ENCODE measurements around the gene GTF3C5. TPM values are rescaled to one million over a fixed set of nuclear protein-coding genes. Genes with fewer than 3 reads are reported as not detected.
"Not testable (repeated sequence)": the region's sequence is repeated elsewhere in the genome, so short reads cannot be mapped to it uniquely, and the experiment has no call there.

Gene GTF3C5
- total RNA-seq, 2 experiments from 2014 or later: 89.3 to 95.7 TPM

DNA sequence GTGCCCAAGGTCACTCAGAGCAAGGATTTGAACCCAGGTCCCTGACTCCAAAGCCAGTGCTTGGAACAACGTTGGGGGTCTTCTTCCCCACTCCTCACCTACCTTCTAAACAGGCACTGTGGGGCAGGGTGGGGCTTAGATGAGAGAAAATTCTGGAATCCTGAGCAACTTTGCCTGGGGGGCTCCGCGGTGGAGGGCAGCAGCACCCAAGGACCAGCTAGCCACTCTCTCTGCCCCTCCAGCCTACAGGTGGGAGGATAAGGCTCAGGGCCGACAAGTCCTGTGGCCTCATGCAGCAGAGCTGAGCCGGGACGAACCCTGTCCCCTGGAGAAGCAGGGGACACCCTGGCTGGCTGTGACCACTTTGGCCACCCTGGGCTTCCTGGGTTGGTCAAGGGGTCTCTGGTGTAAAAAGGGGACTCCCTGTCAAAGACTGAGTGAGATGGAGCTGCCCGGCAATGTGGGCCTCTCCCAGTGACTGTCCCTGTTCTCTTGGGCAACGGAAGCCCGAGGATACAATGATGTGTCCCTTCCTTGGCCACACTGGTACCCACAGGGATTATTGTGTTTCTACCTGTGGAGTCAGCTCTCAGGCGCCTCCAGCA lies 57.5 kb downstream of the GTF3C5 start:
- H3K9me3 Mint-ChIP-seq (ENCODE audit: insufficient read depth): no peaks in the 10 kb centered on the region
- H3K4me1 Mint-ChIP-seq (ENCODE audit: low read depth): peaks cover 2% of the 10 kb centered on the region
- no peak overlapping the region for H3K4me3 Mint-ChIP-seq
- DNase-seq (no peak), ATAC-seq (no peak)
- no peaks in the 10 kb centered on the region for H3K36me3 Mint-ChIP-seq (ENCODE audit: low read depth)
- no peaks in the 10 kb centered on the region for H3K27me3 Mint-ChIP-seq (ENCODE audit: low read depth)
- no peak overlapping the region for H3K27ac Mint-ChIP-seq
- ChIA-PET CTCF (no interaction called here), POLR2A (no interaction called here)

DNA sequence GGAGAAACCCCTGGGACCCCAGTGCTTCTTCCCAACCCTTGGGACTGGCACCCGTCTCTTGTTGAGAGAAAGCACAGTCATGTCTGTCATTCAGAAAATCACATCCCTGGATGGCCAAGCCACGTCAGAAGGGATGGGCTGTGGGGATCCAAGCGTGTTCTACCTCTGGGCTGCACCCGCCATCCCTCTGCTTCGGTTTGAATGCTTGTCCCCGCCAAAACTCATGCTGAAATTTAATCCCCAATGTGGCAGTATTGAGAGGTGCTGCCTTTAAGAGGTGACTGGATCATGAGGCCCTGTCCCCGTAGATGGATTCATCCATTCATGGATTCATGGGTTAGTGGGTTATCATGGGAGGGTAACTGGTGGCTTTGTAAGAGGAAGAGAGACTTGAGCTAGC lies 58.0 kb downstream of the GTF3C5 start:
- ATAC-seq (no peak), DNase-seq (no peak)
- H3K9me3 Mint-ChIP-seq (ENCODE audit: insufficient read depth): no peaks in the 10 kb centered on the region
- H3K4me3 Mint-ChIP-seq: no peak overlapping the region
- no peak overlapping the region for H3K27ac Mint-ChIP-seq
- H3K4me1 Mint-ChIP-seq (ENCODE audit: low read depth): peaks cover 2% of the 10 kb centered on the region
- CTCF ChIA-PET: no interaction called here
- no peaks in the 10 kb centered on the region for H3K36me3 Mint-ChIP-seq (ENCODE audit: low read depth)
- POLR2A ChIA-PET: no interaction called here
- H3K27me3 Mint-ChIP-seq (ENCODE audit: low read depth): no peaks in the 10 kb centered on the region

DNA sequence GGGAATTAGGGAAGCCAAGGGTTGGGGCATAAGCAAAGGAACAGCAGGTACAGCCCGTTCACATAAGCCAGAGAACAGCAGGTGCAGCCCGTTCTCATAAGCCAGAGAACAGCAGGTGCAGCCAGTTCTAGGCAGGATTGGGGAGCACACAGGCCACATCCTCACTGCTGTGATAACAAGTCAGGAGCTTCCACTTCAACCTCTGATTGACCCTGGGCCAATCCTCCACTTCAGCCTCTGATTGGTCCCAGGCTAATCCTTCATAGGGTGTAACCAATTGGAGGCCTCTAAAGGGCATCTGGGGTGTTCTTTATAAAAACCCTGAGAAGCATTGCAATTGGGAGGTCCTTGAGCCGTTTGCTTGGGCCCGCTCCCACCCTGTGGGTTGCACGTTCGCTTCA lies 58.5 kb downstream of the GTF3C5 start:
- POLR2A ChIA-PET: no interaction called here
- Mint-ChIP-seq H3K4me1 (ENCODE audit: low read depth) (peaks cover 2% of the 10 kb centered on the region), H3K9me3 (ENCODE audit: insufficient read depth) (no peaks in the 10 kb centered on the region), H3K27me3 (ENCODE audit: low read depth) (no peaks in the 10 kb centered on the region), H3K4me3 (no peak overlapping the region), H3K27ac (no peak overlapping the region), H3K36me3 (ENCODE audit: low read depth) (no peaks in the 10 kb centered on the region)
- peak; percentile 55 for ATAC-seq
- no peak for DNase-seq
- CTCF ChIA-PET: interaction anchor here (1.5 kb wide), 1 partner anchor 55 kb away, joined by 4 read pairs; no protein-coding TSS in a partner anchor

DNA sequence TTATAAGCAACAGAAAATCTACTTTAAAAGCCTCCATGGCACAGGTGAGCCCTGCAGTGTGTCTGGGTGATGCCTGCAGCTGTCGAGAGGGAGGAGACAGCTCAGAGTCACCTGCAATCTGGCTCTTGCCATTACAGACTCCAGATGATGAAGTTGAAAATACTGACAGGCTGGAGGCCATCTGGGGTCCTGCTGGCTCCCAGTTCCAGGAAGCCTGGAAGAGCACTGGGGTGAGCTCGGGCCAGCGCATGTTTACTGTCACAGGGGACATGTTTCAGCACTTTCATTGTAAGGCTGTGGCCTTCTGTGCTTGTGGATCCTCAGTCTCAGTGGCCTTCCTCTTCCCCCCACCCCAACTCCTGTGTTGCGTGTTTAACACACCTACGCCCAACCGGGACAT lies 59.4 kb downstream of the GTF3C5 start:
- H3K27me3 Mint-ChIP-seq (ENCODE audit: low read depth): no peaks in the 10 kb centered on the region
- no peak for ATAC-seq
- H3K4me3 Mint-ChIP-seq: no peak overlapping the region
- H3K4me1 Mint-ChIP-seq (ENCODE audit: low read depth): peaks cover 2% of the 10 kb centered on the region
- peaks cover 3% of the 10 kb centered on the region for H3K9me3 Mint-ChIP-seq (ENCODE audit: insufficient read depth)
- peaks cover 3% of the 10 kb centered on the region for H3K36me3 Mint-ChIP-seq (ENCODE audit: low read depth)
- H3K27ac Mint-ChIP-seq: no peak overlapping the region
- no peak for DNase-seq
- ChIA-PET CTCF (interaction anchor here (1.5 kb wide), 1 partner anchor 54 kb away, joined by 4 read pairs; no protein-coding TSS in a partner anchor), POLR2A (no interaction called here)

DNA sequence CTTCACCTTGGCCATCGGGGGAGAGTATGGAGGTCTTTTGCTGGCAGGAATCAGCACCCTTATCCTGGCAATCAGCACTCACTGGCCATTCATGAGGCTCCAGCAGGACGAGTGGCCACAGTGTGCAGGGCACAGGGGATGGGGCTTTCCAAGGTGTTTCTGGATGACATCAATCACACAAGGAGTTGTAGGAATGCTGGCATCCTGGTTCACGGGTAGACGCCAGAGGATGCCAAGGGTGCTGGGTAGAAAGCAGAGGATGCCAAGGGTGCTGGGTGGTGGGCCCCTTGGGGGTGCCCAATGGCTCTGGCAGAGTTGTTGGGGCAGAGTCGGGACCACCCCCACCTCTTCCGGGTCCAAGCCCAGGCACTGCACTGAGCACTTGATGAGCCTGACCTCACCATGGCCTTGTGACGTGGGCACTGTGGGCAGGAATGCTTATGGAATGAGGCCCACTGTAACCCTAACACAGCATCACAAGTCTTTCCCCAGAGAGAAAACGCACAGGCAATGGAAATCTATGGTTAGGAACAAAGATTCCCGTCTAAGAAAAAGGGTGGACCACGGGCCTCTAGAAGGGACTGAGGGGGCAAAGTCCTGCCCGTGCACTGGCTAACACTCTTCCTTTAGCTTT lies 60.1 kb downstream of the GTF3C5 start:
- CTCF ChIA-PET: interaction anchor here (1.1 to 1.8 kb wide), 4 partner anchors 21 to 54 kb away, joined by 3 to 8 read pairs (median 4); no protein-coding TSS in a partner anchor
- POLR2A ChIA-PET: no interaction called here
- H3K27ac Mint-ChIP-seq: no peak overlapping the region
- ATAC-seq: no peak
- no peaks in the 10 kb centered on the region for H3K27me3 Mint-ChIP-seq (ENCODE audit: low read depth)
- no peak overlapping the region for H3K4me3 Mint-ChIP-seq
- H3K9me3 Mint-ChIP-seq (ENCODE audit: insufficient read depth): peaks cover 5% of the 10 kb centered on the region
- peaks cover 2% of the 10 kb centered on the region for H3K4me1 Mint-ChIP-seq (ENCODE audit: low read depth)
- peaks cover 8% of the 10 kb centered on the region for H3K36me3 Mint-ChIP-seq (ENCODE audit: low read depth)
- DNase-seq: no peak

DNA sequence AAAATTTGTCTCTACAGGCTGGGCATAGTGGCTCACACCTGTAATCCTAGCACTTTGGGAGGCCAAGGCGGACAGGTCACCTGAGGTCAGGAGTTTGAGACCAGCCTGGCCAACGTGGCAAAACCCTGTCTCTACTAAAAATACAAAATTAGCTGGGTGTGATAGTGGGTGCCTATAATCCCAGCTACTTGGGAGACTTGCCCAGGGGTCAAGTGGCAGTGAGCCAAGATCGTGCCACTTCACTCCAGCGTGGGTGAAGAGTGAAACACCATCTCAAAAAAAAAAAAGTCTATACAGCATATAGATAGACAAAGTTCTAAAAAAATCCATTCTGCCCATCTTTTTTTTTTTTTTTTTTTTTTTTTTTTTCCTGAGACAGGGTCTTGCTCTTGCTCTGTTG lies 63.6 kb downstream of the GTF3C5 start:
- CTCF ChIA-PET: interaction anchor here (0.8 to 4.2 kb wide), 6 partner anchors 8 to 72 kb away, joined by 3 to 21 read pairs (median 3); no protein-coding TSS in a partner anchor
- DNase-seq; POLR2A ChIA-PET; H3K27ac Mint-ChIP-seq; H3K4me3 Mint-ChIP-seq; ATAC-seq; H3K27me3 Mint-ChIP-seq (ENCODE audit: low read depth); H3K4me1 Mint-ChIP-seq (ENCODE audit: low read depth): not testable (repeated sequence)
- Mint-ChIP-seq H3K9me3 (ENCODE audit: insufficient read depth) (peaks cover 14% of the 10 kb centered on the region), H3K36me3 (ENCODE audit: low read depth) (peaks cover 40% of the 10 kb centered on the region)

DNA sequence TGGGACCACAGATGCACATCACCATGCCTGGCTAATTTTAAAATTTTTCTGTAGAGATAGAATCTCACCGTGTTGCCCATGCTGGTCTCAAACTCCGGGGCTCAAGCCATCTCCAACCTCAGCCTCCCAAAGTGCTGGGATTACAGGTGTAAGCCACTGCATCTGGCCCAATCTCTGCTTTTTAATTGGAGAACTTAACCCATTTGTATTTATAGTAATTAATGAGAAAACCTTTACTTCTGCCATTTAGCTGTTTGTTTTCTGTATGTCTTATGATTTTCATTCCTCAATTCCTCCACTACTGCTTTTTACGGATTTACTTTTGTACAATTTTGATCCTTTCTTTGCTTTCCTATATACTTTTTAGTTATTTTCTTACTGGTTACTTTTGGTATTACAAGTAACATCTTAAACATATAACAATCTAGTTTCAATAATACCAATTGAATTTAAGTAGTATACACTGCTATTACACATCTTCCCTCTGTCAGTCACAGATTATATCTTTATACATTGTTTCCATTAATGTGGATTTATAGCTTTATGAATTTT lies 64.1 kb downstream of the GTF3C5 start:
- Mint-ChIP-seq H3K9me3 (ENCODE audit: insufficient read depth) (peaks cover 14% of the 10 kb centered on the region), H3K4me3 (no peak overlapping the region), H3K27ac (no peak overlapping the region), H3K4me1 (ENCODE audit: low read depth) (peaks cover 2% of the 10 kb centered on the region), H3K27me3 (ENCODE audit: low read depth) (no peaks in the 10 kb centered on the region), H3K36me3 (ENCODE audit: low read depth) (peaks cover 45% of the 10 kb centered on the region)
- ChIA-PET CTCF (interaction anchor here (0.8 to 4.2 kb wide), 9 partner anchors 24 to 73 kb away, joined by 3 to 21 read pairs (median 4); no protein-coding TSS in a partner anchor), POLR2A (no interaction called here)
- no peak for ATAC-seq
- DNase-seq: no peak

DNA sequence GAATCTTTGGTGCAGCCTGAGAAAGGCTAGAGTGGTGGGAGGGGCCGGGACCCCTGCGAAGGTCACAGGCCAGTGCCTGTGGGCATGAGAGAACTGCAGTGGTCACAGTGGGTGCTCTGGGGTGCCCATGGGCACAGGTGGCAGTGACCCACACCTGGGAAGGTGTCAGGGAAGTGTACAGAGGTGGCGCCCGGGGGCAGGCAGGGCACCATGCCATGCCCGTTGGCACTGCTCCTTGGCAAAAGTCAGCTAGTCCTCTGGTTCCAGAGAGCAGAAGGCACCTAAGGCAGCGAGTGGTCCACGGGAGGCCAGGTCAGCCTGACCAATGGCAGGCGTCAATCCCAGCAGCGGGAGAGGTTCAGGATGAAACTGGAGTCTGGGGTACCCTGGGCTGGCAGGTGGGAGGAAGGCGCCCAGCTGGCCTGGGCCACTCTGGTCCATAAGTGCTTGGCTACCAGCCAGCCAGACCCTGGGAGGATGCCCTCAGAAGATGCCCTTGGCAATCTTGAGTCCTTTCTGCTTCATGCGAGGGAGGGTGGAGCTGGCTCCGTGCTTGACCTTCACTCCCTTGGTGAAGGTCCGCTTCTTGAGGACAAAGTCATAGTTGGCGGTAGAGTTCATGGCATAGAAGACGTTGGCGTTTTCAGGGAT lies 67.4 kb downstream of the GTF3C5 start:
- no peak overlapping the region for H3K27ac Mint-ChIP-seq
- CTCF ChIA-PET: interaction anchor here (22.3 kb wide), 1 partner anchor 48 kb away, joined by 421 read pairs; no protein-coding TSS in a partner anchor
- POLR2A ChIA-PET: interaction anchor here (1.1 kb wide), 1 partner anchor 49 kb away, joined by 4 read pairs; no protein-coding TSS in a partner anchor
- H3K36me3 Mint-ChIP-seq (ENCODE audit: low read depth): peaks cover 70% of the 10 kb centered on the region
- H3K4me3 Mint-ChIP-seq: no peak overlapping the region
- ATAC-seq (no peak), DNase-seq (no peak)
- H3K9me3 Mint-ChIP-seq (ENCODE audit: insufficient read depth): peaks cover 14% of the 10 kb centered on the region
- H3K4me1 Mint-ChIP-seq (ENCODE audit: low read depth): no peaks in the 10 kb centered on the region
- H3K27me3 Mint-ChIP-seq (ENCODE audit: low read depth): no peaks in the 10 kb centered on the region

DNA sequence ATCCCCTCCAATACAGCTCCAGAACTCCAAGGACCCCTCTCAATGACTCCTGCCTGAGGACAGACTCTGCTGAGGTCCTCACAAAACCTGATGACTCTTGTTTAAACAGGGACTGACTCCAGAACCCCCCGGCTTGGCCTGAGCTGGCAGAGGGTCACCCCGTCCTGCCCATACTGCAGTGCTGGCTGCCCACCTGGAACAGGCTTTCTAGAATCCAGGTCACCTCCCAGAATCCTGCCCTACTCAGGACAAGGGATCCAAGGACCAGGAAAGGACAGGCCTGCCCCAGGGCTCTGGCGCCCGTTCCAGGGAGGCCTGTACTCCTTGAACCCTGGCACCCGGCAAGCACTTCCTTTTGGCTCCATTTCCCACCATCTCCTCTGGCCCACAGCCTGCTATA lies 68.1 kb downstream of the GTF3C5 start:
- ChIA-PET CTCF (interaction anchor here (22.3 kb wide), 1 partner anchor 47 kb away, joined by 421 read pairs; no protein-coding TSS in a partner anchor), POLR2A (interaction anchor here (1.1 to 1.4 kb wide), 2 partner anchors 45 to 48 kb away, joined by 4 to 5 read pairs; no protein-coding TSS in a partner anchor)
- H3K9me3 Mint-ChIP-seq (ENCODE audit: insufficient read depth): peaks cover 14% of the 10 kb centered on the region
- H3K4me3 Mint-ChIP-seq: no peak overlapping the region
- ATAC-seq: no peak
- H3K4me1 Mint-ChIP-seq (ENCODE audit: low read depth): no peaks in the 10 kb centered on the region
- DNase-seq: no peak
- peaks cover 71% of the 10 kb centered on the region for H3K36me3 Mint-ChIP-seq (ENCODE audit: low read depth)
- H3K27me3 Mint-ChIP-seq (ENCODE audit: low read depth): no peaks in the 10 kb centered on the region
- H3K27ac Mint-ChIP-seq: no peak overlapping the region

DNA sequence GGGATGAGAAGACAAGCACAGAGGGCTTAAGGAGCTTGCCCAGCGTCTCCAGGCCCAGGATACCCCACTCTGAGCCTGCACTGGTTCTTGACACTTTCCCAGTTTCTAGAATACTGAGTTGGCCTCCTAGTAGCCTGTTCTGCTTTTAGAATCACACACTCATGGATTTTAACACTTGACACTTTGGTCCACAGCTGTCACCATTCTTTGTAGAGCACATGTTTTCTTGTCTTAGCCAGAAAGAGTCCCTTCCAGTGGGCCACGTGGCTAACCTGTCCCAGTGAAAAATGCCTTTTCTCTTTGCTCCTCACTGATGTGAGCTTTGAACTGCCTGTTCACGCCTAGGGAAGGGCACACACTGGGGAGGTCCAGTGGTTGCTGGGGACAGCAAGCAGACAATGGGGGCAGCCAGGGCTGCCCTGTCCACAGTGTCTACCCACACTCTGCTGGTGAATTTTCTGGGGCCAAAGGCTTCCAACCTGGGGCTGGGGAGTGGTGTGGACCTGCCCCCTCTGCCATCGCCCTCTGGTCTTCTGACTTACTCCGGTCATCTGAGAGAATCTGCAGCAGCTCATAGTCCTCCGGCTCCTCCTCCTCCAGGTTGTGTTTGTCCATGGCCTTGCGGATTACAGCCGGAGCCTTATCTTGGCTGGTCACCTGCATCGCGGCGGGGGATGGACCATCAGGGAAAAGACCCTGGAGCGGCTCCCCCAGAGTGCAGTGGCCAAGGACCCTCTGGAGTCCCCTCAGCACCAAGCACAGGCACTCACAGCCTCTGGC lies 69.1 kb downstream of the GTF3C5 start:
- DNase-seq: no peak
- H3K9me3 Mint-ChIP-seq (ENCODE audit: insufficient read depth): peaks cover 14% of the 10 kb centered on the region
- CTCF ChIA-PET: interaction anchor here (22.3 kb wide), 1 partner anchor 46 kb away, joined by 421 read pairs; no protein-coding TSS in a partner anchor
- no peaks in the 10 kb centered on the region for H3K4me1 Mint-ChIP-seq (ENCODE audit: low read depth)
- POLR2A ChIA-PET: interaction anchor here (1.4 kb wide), 1 partner anchor 44 kb away, joined by 5 read pairs; no protein-coding TSS in a partner anchor
- no peak for ATAC-seq
- no peak overlapping the region for H3K27ac Mint-ChIP-seq
- peaks cover 76% of the 10 kb centered on the region for H3K36me3 Mint-ChIP-seq (ENCODE audit: low read depth)
- no peak overlapping the region for H3K4me3 Mint-ChIP-seq
- H3K27me3 Mint-ChIP-seq (ENCODE audit: low read depth): no peaks in the 10 kb centered on the region
